Measurements from ENCODE around the gene AP1M2. TPM values are rescaled to one million over a fixed set of nuclear protein-coding genes. Genes with fewer than 3 reads are reported as not detected.
A peak's percentile ranks its signal among the peaks of the same experiment; 100 is the strongest.

AP1M2 gene
- total RNA-seq, 1 donor from 2014 or later, result 3.6 TPM

DNA sequence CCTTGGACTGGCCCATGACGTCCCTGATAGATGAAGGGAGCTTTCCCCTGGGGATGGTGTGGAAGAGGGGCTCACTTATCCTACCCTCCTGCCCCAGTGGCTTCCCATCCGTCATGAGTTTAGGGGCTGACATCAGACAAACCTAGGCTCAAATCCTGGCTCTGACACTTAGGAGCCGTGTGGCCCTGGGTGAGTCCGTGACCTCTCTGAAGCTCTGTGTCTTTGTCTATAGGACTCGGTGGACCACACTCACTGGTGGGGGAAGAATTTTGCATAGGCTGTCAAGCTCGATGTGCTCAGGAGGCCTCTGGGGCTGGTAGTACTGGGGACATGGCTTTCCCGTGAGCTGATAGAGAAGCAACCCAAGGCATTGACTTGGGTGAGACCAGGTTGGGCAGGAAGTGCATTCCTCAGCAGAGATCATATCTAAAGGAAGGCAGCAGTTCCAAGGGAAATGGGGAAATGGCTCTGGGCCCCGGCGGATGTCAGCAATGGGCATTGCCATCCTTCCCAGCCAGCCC lies 17.4 kb upstream of the AP1M2 start:
- TF ChIP-seq EZH2phosphoT487 (IDR thresholded peaks at IDR 0.05), result no peak
- TF ChIP-seq, protein P1, sequence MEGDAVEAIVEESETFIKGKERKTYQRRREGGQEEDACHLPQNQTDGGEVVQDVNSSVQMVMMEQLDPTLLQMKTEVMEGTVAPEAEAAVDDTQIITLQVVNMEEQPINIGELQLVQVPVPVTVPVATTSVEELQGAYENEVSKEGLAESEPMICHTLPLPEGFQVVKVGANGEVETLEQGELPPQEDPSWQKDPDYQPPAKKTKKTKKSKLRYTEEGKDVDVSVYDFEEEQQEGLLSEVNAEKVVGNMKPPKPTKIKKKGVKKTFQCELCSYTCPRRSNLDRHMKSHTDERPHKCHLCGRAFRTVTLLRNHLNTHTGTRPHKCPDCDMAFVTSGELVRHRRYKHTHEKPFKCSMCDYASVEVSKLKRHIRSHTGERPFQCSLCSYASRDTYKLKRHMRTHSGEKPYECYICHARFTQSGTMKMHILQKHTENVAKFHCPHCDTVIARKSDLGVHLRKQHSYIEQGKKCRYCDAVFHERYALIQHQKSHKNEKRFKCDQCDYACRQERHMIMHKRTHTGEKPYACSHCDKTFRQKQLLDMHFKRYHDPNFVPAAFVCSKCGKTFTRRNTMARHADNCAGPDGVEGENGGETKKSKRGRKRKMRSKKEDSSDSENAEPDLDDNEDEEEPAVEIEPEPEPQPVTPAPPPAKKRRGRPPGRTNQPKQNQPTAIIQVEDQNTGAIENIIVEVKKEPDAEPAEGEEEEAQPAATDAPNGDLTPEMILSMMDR (IDR thresholded peaks at IDR 0.05), result no peak
- TF ChIP-seq EZH2 (IDR thresholded peaks at IDR 0.05), result no peak
- peak overlapping the region; percentile 91 for H3K4me3 Mint-ChIP-seq

DNA sequence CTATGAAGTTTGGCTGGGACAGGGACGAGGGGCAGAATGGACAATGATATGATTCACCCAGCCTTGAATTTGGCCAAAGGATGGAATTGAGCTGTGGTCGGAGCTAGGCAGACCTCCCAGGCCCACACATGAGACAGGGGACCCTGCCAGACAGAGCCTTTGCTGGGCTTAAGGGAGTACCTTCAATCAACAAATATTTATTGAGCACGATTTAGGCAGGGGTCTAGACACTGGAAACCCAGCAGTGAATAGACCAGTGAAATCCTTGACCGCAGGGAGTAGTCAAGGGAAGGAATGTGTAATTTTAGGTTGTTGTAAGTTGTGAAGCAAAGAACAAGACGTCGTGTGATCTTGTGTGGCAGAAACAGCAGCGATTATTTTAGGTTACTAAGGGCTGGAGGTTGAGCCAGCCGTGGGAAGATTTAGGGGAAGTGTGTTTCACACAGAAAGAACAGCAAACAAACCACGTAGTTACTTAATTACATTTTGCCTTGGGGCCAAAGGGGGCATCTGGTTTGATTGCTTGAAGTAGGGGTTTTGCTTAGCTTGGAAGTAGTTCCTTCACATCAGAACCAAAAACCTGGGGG lies 16.9 kb upstream of the AP1M2 start:
- Mint-ChIP-seq H3K4me3 (peak overlapping the region; percentile 91), H3K27me3 (ENCODE audit: insufficient read depth, low read depth) (peaks cover 8% of the 10 kb centered on the region), H3K4me1 (peaks cover 18% of the 10 kb centered on the region), H3K27ac (peak overlapping the region; percentile 1), H3K9me3 (no peaks in the 10 kb centered on the region), H3K36me3 (peaks cover 2% of the 10 kb centered on the region)
- H2AFZ ChIP-seq (replicated peaks), result no peak overlapping the region
- H3K79me2 ChIP-seq (ENCODE audit: low read depth), result peaks cover 58% of the 10 kb centered on the region
- no peak for TF ChIP-seq EZH2phosphoT487 (IDR thresholded peaks at IDR 0.05)
- no peak for TF ChIP-seq EZH2 (IDR thresholded peaks at IDR 0.05)
- H3K4me1 ChIP-seq, result peaks cover 15% of the 10 kb centered on the region
- peaks cover 14% of the 10 kb centered on the region for H4K20me1 ChIP-seq (ENCODE audit: low read depth)
- peak; percentile 9 for DNase-seq (ENCODE audit: low spot score)
- H3K27ac ChIP-seq, result no peak overlapping the region
- peaks cover 11% of the 10 kb centered on the region for H3K27me3 ChIP-seq
- H3K4me3 ChIP-seq, result peak overlapping the region; percentile 98
- H3K4me2 ChIP-seq, result peak overlapping the region; percentile 96
- H3K36me3 ChIP-seq, result no peaks in the 10 kb centered on the region
- H3F3A ChIP-seq (ENCODE audit: low read depth), result peaks cover 14% of the 10 kb centered on the region
- H3K9ac ChIP-seq, result peak overlapping the region; percentile 75
- H3K9me3 ChIP-seq (ENCODE audit: low read depth), result no peaks in the 10 kb centered on the region

More for the DNA sequence above, 17.4 kb upstream of the AP1M2 start:
- no peak for DNase-seq (ENCODE audit: low spot score)
- Histone ChIP-seq H3K4me3 (no peak overlapping the region), H3K9ac (no peak overlapping the region), H3K36me3 (no peaks in the 10 kb centered on the region), H3K4me2 (peak overlapping the region; percentile 96), H4K20me1 (ENCODE audit: low read depth) (peaks cover 19% of the 10 kb centered on the region), H3K9me3 (ENCODE audit: low read depth) (no peaks in the 10 kb centered on the region), H3K4me1 (peaks cover 15% of the 10 kb centered on the region), H3K79me2 (ENCODE audit: low read depth) (peaks cover 63% of the 10 kb centered on the region), H2AFZ (replicated peaks) (no peak overlapping the region), H3F3A (ENCODE audit: low read depth) (peaks cover 14% of the 10 kb centered on the region), H3K27ac (no peak overlapping the region), H3K27me3 (peaks cover 11% of the 10 kb centered on the region)
- H3K27ac Mint-ChIP-seq, result no peak overlapping the region
- no peaks in the 10 kb centered on the region for H3K9me3 Mint-ChIP-seq
- peaks cover 8% of the 10 kb centered on the region for H3K27me3 Mint-ChIP-seq (ENCODE audit: insufficient read depth, low read depth)
- peaks cover 2% of the 10 kb centered on the region for H3K36me3 Mint-ChIP-seq
- H3K4me1 Mint-ChIP-seq, result peaks cover 18% of the 10 kb centered on the region

DNA sequence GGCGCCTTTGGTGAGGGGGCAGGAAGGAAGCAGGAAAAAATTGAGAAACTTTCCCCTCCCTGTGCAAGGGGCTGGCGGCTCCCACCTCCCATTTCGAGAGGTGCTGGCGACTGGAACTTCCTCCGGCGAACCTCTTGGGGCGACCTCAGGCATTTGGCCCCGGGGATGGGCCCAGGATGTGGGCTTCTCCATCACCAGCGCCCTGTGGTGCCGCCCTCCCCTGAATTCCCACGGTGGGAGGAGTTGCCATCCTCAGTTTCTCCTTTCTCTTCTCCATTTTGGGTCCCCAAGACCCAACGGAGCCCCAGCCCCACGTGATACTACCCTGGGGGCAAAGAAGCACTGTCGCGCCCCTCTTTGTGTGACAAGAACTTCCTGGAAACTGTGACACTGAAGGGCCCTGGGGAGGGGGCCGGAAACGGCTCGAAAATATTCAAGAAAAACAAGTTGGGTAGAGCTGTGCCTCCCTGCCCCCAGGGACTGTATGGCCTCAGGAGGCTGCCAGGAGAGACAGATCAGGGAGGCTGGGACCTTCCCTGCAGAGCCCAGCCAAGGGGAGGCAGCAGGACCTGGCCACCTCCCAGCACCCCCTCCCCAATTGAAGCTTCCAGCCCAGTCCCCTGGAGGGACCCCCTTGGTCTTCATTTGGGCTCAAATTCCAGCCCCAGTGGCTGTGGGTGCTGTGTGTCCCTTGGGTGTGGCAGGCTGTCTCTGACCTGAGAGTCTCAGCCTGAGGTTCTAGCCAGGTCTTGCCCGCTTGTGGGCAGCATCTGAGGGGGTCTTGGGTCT lies 16.2 kb upstream of the AP1M2 start:
- Mint-ChIP-seq H3K36me3 (peaks cover 2% of the 10 kb centered on the region), H3K27me3 (ENCODE audit: insufficient read depth, low read depth) (peaks cover 8% of the 10 kb centered on the region), H3K27ac (peak overlapping the region; percentile 66), H3K4me1 (peaks cover 18% of the 10 kb centered on the region), H3K4me3 (peak overlapping the region; percentile 91), H3K9me3 (no peaks in the 10 kb centered on the region)
- Histone ChIP-seq H3F3A (ENCODE audit: low read depth) (peaks cover 14% of the 10 kb centered on the region), H3K4me1 (peaks cover 15% of the 10 kb centered on the region), H3K27ac (peak overlapping the region; percentile 88), H2AFZ (replicated peaks) (peak overlapping the region; percentile 68), H3K4me3 (peak overlapping the region; percentile 98), H3K4me2 (peak overlapping the region; percentile 96), H3K36me3 (no peaks in the 10 kb centered on the region), H4K20me1 (ENCODE audit: low read depth) (peaks cover 13% of the 10 kb centered on the region), H3K9ac (peak overlapping the region; percentile 75), H3K9me3 (ENCODE audit: low read depth) (no peaks in the 10 kb centered on the region), H3K27me3 (peaks cover 11% of the 10 kb centered on the region), H3K79me2 (ENCODE audit: low read depth) (peaks cover 51% of the 10 kb centered on the region)
- DNase-seq (ENCODE audit: low spot score), result peak; percentile 54
- TF ChIP-seq EZH2phosphoT487 (IDR thresholded peaks at IDR 0.05), result no peak
- TF ChIP-seq, protein P1 (IDR thresholded peaks at IDR 0.05), result peak; percentile 7
